ENCODE data around the gene ARHGEF2. TPM values are rescaled to one million over a fixed set of nuclear protein-coding genes. Genes with fewer than 3 reads are reported as not detected.

The ARHGEF2 gene
- 42.3 TPM for total RNA-seq
- 58.5 TPM for polyA plus RNA-seq
- long read RNA-seq, donor 1: 0 reads
- long read RNA-seq, donor 2, full-length matches to known transcripts: 8 of 26 reads
- long read RNA-seq, donor 2, partial matches to known transcripts: 18 of 26 reads
- long read RNA-seq, donor 2, other reads (novel, unspliced or antisense): 0 of 26 reads
- long read RNA-seq, donor 3: 0 reads
- long read RNA-seq, donor 4, partial matches to known transcripts: 64 of 64 reads
- long read RNA-seq, donor 4, other reads (novel, unspliced or antisense): 0 of 64 reads
- long read RNA-seq, donor 5, full-length matches to known transcripts: 4 of 4 reads
- long read RNA-seq, donor 5, partial matches to known transcripts: 0 of 4 reads
- long read RNA-seq, donor 5, other reads (novel, unspliced or antisense): 0 of 4 reads
- long read RNA-seq, donor 6, full-length matches to known transcripts: 3 of 9 reads
- long read RNA-seq, donor 6, partial matches to known transcripts: 6 of 9 reads
- long read RNA-seq, donor 6, other reads (novel, unspliced or antisense): 0 of 9 reads
- long read RNA-seq, donor 7, partial matches to known transcripts: 0 of 1 reads
- long read RNA-seq, donor 7, other reads (novel, unspliced or antisense): 0 of 1 reads
- long read RNA-seq, donor 8, partial matches to known transcripts: 0 of 1 reads
- long read RNA-seq, donor 8, other reads (novel, unspliced or antisense): 0 of 1 reads
- long read RNA-seq, donor 9, partial matches to known transcripts: 7 of 7 reads
- long read RNA-seq, donor 9, other reads (novel, unspliced or antisense): 0 of 7 reads
- long read RNA-seq, donor 10, partial matches to known transcripts: 7 of 7 reads
- long read RNA-seq, donor 10, other reads (novel, unspliced or antisense): 0 of 7 reads

- WGBS: under 1% methylated on average over 52 of the region's 52 CpGs
- peak within 1 kb of the TSS; percentile 92 to 97 for H3K4me3 ChIP-seq (ENCODE audit: low read length in 2 of 2)
- peaks cover 5 to 12% of the 10 kb centered on the region in 2 donors for H3K36me3 ChIP-seq (ENCODE audit: control insufficient read depth in 2 of 2, insufficient read depth in 2 of 2, low read length in 1 of 2)
- peak in 6 of 9 donors; percentile 72 to 91 (median 79) for DNase-seq (ENCODE audit: low read depth in 6 of 9, low spot score in 9 of 9)
- H3K27me3 ChIP-seq (ENCODE audit: control insufficient read depth in 2 of 2, insufficient read depth in 1 of 2, low read length in 1 of 2): no peaks in the 10 kb centered on the region
- peaks cover 0 to 7% of the 10 kb centered on the region in 2 donors for H3K9me3 ChIP-seq (ENCODE audit: control insufficient read depth in 2 of 2, insufficient read depth in 1 of 2, low read length in 1 of 2)
- peaks cover 41 to 83% of the 10 kb centered on the region in 2 donors for H3K4me1 ChIP-seq (ENCODE audit: control insufficient read depth in 2 of 2, insufficient read depth in 2 of 2, low read length in 2 of 2)
- H3K27ac ChIP-seq (ENCODE audit: low read depth in 1 of 2, low read length in 1 of 2): peak within 1 kb of the TSS; percentile 91 to 95
Observed at GRCh38 chr1:155978325-155978972, at the start of gene ARHGEF2. Gene ARHGEF2, minus strand, starts transcription at chr1:155978547. Its CDS starts 120 bp downstream, at chr1:155978427.

- WGBS: 93% methylated on average over 4 of the region's 4 CpGs
- H3K27me3 ChIP-seq (ENCODE audit: control insufficient read depth in 2 of 2, insufficient read depth in 1 of 2, low read length in 1 of 2): no peaks in the 10 kb centered on the region
- peaks cover 0 to 3% of the 10 kb centered on the region in 2 donors for H3K4me1 ChIP-seq (ENCODE audit: control insufficient read depth in 2 of 2, insufficient read depth in 2 of 2, low read length in 2 of 2)
- DNase-seq (ENCODE audit: low read depth in 6 of 9, low spot score in 9 of 9): no peak
- no peaks in the 10 kb centered on the region for H3K36me3 ChIP-seq (ENCODE audit: control insufficient read depth in 2 of 2, insufficient read depth in 2 of 2, low read length in 1 of 2)
- H3K9me3 ChIP-seq (ENCODE audit: control insufficient read depth in 2 of 2, insufficient read depth in 1 of 2, low read length in 1 of 2): no peaks in the 10 kb centered on the region
- H3K27ac ChIP-seq (ENCODE audit: low read depth in 1 of 2, low read length in 1 of 2): no peak overlapping the region
- H3K4me3 ChIP-seq (ENCODE audit: low read length in 2 of 2): no peak overlapping the region
Observed at GRCh38 chr1:156026588-156026987, 48.2 kb upstream of the ARHGEF2 start.

- DNase-seq (ENCODE audit: low read depth in 6 of 9, low spot score in 9 of 9): peak in 3 of 9 donors; percentile 28 to 42 (median 33)
- H3K9me3 ChIP-seq (ENCODE audit: control insufficient read depth in 2 of 2, insufficient read depth in 1 of 2, low read length in 1 of 2): no peaks in the 10 kb centered on the region
- no peaks in the 10 kb centered on the region for H3K36me3 ChIP-seq (ENCODE audit: control insufficient read depth in 2 of 2, insufficient read depth in 2 of 2, low read length in 1 of 2)
- no peaks in the 10 kb centered on the region for H3K27me3 ChIP-seq (ENCODE audit: control insufficient read depth in 2 of 2, insufficient read depth in 1 of 2, low read length in 1 of 2)
- H3K4me1 ChIP-seq (ENCODE audit: control insufficient read depth in 2 of 2, insufficient read depth in 2 of 2, low read length in 2 of 2): peaks cover 3 to 6% of the 10 kb centered on the region in 2 donors
- H3K27ac ChIP-seq (ENCODE audit: low read depth in 1 of 2, low read length in 1 of 2): no peak overlapping the region
- 21% methylated on average over 9 of the region's 9 CpGs for WGBS
- no peak overlapping the region for H3K4me3 ChIP-seq (ENCODE audit: low read length in 2 of 2)
Observed at GRCh38 chr1:156025876-156026275, 47.5 kb upstream of the ARHGEF2 start.

GRCh38 chr1:156024801-156025200 lies 46.5 kb upstream of the ARHGEF2 start:
- Histone ChIP-seq H3K4me3 (ENCODE audit: low read length in 2 of 2) (no peak overlapping the region), H3K27ac (ENCODE audit: low read depth in 1 of 2, low read length in 1 of 2) (no peak overlapping the region), H3K9me3 (ENCODE audit: control insufficient read depth in 2 of 2, insufficient read depth in 1 of 2, low read length in 1 of 2) (no peaks in the 10 kb centered on the region), H3K36me3 (ENCODE audit: control insufficient read depth in 2 of 2, insufficient read depth in 2 of 2, low read length in 1 of 2) (no peaks in the 10 kb centered on the region), H3K4me1 (ENCODE audit: control insufficient read depth in 2 of 2, insufficient read depth in 2 of 2, low read length in 2 of 2) (peaks cover 8 to 14% of the 10 kb centered on the region in 2 donors), H3K27me3 (ENCODE audit: control insufficient read depth in 2 of 2, insufficient read depth in 1 of 2, low read length in 1 of 2) (no peaks in the 10 kb centered on the region)
- 94% methylated on average over 5 of the region's 5 CpGs for WGBS
- DNase-seq (ENCODE audit: low read depth in 6 of 9, low spot score in 9 of 9): no peak

- Histone ChIP-seq H3K36me3 (ENCODE audit: control insufficient read depth in 2 of 2, insufficient read depth in 2 of 2, low read length in 1 of 2) (peaks cover 6 to 22% of the 10 kb centered on the region in 2 donors), H3K27me3 (ENCODE audit: control insufficient read depth in 2 of 2, insufficient read depth in 1 of 2, low read length in 1 of 2) (no peaks in the 10 kb centered on the region), H3K4me3 (ENCODE audit: low read length in 2 of 2) (no peak overlapping the region), H3K9me3 (ENCODE audit: control insufficient read depth in 2 of 2, insufficient read depth in 1 of 2, low read length in 1 of 2) (no peaks in the 10 kb centered on the region), H3K4me1 (ENCODE audit: control insufficient read depth in 2 of 2, insufficient read depth in 2 of 2, low read length in 2 of 2) (peaks cover 10 to 17% of the 10 kb centered on the region in 2 donors), H3K27ac (ENCODE audit: low read depth in 1 of 2, low read length in 1 of 2) (no peak overlapping the region)
- no peak for DNase-seq (ENCODE audit: low read depth in 6 of 9, low spot score in 9 of 9)
- 91% methylated on average over 2 of the region's 2 CpGs for WGBS
Observed at GRCh38 chr1:156021954-156022353, 43.6 kb upstream of the ARHGEF2 start.

- H3K36me3 ChIP-seq (ENCODE audit: control insufficient read depth in 2 of 2, insufficient read depth in 2 of 2, low read length in 1 of 2): peaks cover 11 to 27% of the 10 kb centered on the region in 2 donors
- no peak overlapping the region for H3K27ac ChIP-seq (ENCODE audit: low read depth in 1 of 2, low read length in 1 of 2)
- H3K9me3 ChIP-seq (ENCODE audit: control insufficient read depth in 2 of 2, insufficient read depth in 1 of 2, low read length in 1 of 2): no peaks in the 10 kb centered on the region
- WGBS: 7% methylated on average over 4 of the region's 4 CpGs
- H3K27me3 ChIP-seq (ENCODE audit: control insufficient read depth in 2 of 2, insufficient read depth in 1 of 2, low read length in 1 of 2): no peaks in the 10 kb centered on the region
- H3K4me1 ChIP-seq (ENCODE audit: control insufficient read depth in 2 of 2, insufficient read depth in 2 of 2, low read length in 2 of 2): peaks cover 10 to 17% of the 10 kb centered on the region in 2 donors
- no peak for DNase-seq (ENCODE audit: low read depth in 6 of 9, low spot score in 9 of 9)
- H3K4me3 ChIP-seq (ENCODE audit: low read length in 2 of 2): peak overlapping the region; percentile 92 to 99
Observed at GRCh38 chr1:156021093-156021428, 42.7 kb upstream of the ARHGEF2 start.

- H3K27me3 ChIP-seq (ENCODE audit: control insufficient read depth in 2 of 2, insufficient read depth in 1 of 2, low read length in 1 of 2): no peaks in the 10 kb centered on the region
- H3K36me3 ChIP-seq (ENCODE audit: control insufficient read depth in 2 of 2, insufficient read depth in 2 of 2, low read length in 1 of 2): peaks cover 11 to 27% of the 10 kb centered on the region in 2 donors
- H3K4me1 ChIP-seq (ENCODE audit: control insufficient read depth in 2 of 2, insufficient read depth in 2 of 2, low read length in 2 of 2): peaks cover 10 to 14% of the 10 kb centered on the region in 2 donors
- H3K4me3 ChIP-seq (ENCODE audit: low read length in 2 of 2): peak within 1 kb of the TSS; percentile 92 to 99
- H3K9me3 ChIP-seq (ENCODE audit: control insufficient read depth in 2 of 2, insufficient read depth in 1 of 2, low read length in 1 of 2): no peaks in the 10 kb centered on the region
- under 1% methylated on average over 45 of the region's 45 CpGs for WGBS
- peak within 1 kb of the TSS; percentile 51 to 79 for H3K27ac ChIP-seq (ENCODE audit: low read depth in 1 of 2, low read length in 1 of 2)
- peak; percentile 79 to 95 (median 89) for DNase-seq (ENCODE audit: low read depth in 6 of 9, low spot score in 9 of 9)
Observed at GRCh38 chr1:156020293-156021092, 42.1 kb upstream of the ARHGEF2 start, which contains the start of gene SSR2. Gene SSR2, minus strand, starts transcription at chr1:156020951. Its CDS starts 784 bp downstream, at chr1:156020167.

- Histone ChIP-seq H3K27me3 (ENCODE audit: control insufficient read depth in 2 of 2, insufficient read depth in 1 of 2, low read length in 1 of 2) (no peaks in the 10 kb centered on the region), H3K27ac (ENCODE audit: low read depth in 1 of 2, low read length in 1 of 2) (no peak overlapping the region), H3K4me3 (ENCODE audit: low read length in 2 of 2) (peak overlapping the region; percentile 92 to 99), H3K36me3 (ENCODE audit: control insufficient read depth in 2 of 2, insufficient read depth in 2 of 2, low read length in 1 of 2) (peaks cover 14 to 29% of the 10 kb centered on the region in 2 donors), H3K4me1 (ENCODE audit: control insufficient read depth in 2 of 2, insufficient read depth in 2 of 2, low read length in 2 of 2) (peaks cover 10 to 14% of the 10 kb centered on the region in 2 donors), H3K9me3 (ENCODE audit: control insufficient read depth in 2 of 2, insufficient read depth in 1 of 2, low read length in 1 of 2) (no peaks in the 10 kb centered on the region)
- no peak for DNase-seq (ENCODE audit: low read depth in 6 of 9, low spot score in 9 of 9)
- WGBS: 84% methylated on average over 8 of the region's 8 CpGs
Observed at GRCh38 chr1:156019946-156020292, 41.6 kb upstream of the ARHGEF2 start.
